ENCODE results near the gene ARID3C. TPM values are rescaled to one million over a fixed set of nuclear protein-coding genes. Genes with fewer than 3 reads are reported as not detected.

Gene ARID3C
- total RNA-seq, 1 experiment from 2014 or later, result 0.42 TPM

GRCh38 chr9:34654323-34655051 is 25.6 kb upstream of the ARID3C start:
- ATAC-seq (no peak), DNase-seq (ENCODE audit: low read depth, low spot score) (no peak)
- H3K9me3 ChIP-seq (ENCODE audit: control insufficient read depth in 1 of 2, insufficient read depth in 1 of 2, low read depth in 1 of 2, low read length in 2 of 2), result no peaks in the 10 kb centered on the region
- H3K27ac ChIP-seq (ENCODE audit: low read depth, low read length), result no peak overlapping the region
- no peaks in the 10 kb centered on the region for H3K9me2 ChIP-seq (ENCODE audit: insufficient read depth)
- H3K4me1 ChIP-seq (ENCODE audit: control insufficient read depth in 1 of 2, insufficient read depth in 2 of 2, low read length in 2 of 2), result peaks cover 15 to 34% of the 10 kb centered on the region in 2 experiments
- no peaks in the 10 kb centered on the region for H4K20me1 ChIP-seq (ENCODE audit: insufficient read depth)
- TF ChIP-seq SP1 (IDR thresholded peaks at IDR 0.05; ENCODE audit: low read depth) (no peak), ELF1 (IDR thresholded peaks at IDR 0.05; ENCODE audit: borderline replicate concordance, low read depth) (no peak), REST (IDR thresholded peaks at IDR 0.05; ENCODE audit: low read depth) (no peak)
- TF ChIP-seq, protein P1, sequence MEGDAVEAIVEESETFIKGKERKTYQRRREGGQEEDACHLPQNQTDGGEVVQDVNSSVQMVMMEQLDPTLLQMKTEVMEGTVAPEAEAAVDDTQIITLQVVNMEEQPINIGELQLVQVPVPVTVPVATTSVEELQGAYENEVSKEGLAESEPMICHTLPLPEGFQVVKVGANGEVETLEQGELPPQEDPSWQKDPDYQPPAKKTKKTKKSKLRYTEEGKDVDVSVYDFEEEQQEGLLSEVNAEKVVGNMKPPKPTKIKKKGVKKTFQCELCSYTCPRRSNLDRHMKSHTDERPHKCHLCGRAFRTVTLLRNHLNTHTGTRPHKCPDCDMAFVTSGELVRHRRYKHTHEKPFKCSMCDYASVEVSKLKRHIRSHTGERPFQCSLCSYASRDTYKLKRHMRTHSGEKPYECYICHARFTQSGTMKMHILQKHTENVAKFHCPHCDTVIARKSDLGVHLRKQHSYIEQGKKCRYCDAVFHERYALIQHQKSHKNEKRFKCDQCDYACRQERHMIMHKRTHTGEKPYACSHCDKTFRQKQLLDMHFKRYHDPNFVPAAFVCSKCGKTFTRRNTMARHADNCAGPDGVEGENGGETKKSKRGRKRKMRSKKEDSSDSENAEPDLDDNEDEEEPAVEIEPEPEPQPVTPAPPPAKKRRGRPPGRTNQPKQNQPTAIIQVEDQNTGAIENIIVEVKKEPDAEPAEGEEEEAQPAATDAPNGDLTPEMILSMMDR (IDR thresholded peaks at IDR 0.05 in 2 of 3, conservative IDR thresholded peaks at IDR 0.05 in 1 of 3; ENCODE audit: borderline replicate concordance in 1 of 3, insufficient read depth in 1 of 3, low read depth in 2 of 3, low read length in 2 of 3), result no peak
- no peaks in the 10 kb centered on the region for H3K27me3 ChIP-seq (ENCODE audit: insufficient read depth, low read length)
- no peak overlapping the region for H2AFZ ChIP-seq (ENCODE audit: low read depth, low read length, poor library complexity, severe bottlenecking)
- H3K4me3 ChIP-seq (replicated peaks in 1 of 2; ENCODE audit: low read depth in 1 of 2, low read length in 2 of 2), result no peak overlapping the region
- BruUV-seq (replicated peaks), result no TSS peak
- H3K36me3 ChIP-seq (ENCODE audit: control insufficient read depth in 1 of 2, insufficient read depth in 2 of 2, low read length in 2 of 2), result peaks cover 0 to 4% of the 10 kb centered on the region in 2 experiments; a peak in 1 of 4 replicates
- H3K79me2 ChIP-seq (ENCODE audit: insufficient read depth, low read length), result no peaks in the 10 kb centered on the region
- no peak overlapping the region for H3K4me2 ChIP-seq (ENCODE audit: low read length)
- POLR2A ChIA-PET, result no interaction called here
- H3K9ac ChIP-seq (ENCODE audit: low read length), result no peak overlapping the region
- CTCF ChIA-PET, result no interaction called here
- RAD21 ChIA-PET (ENCODE audit: low non-redundant PET in 1 of 2, low total read pairs in 2 of 2, uncharacterized antibody in 2 of 2, unreplicated experiment in 2 of 2), result no interaction called here
- intact Hi-C loops (cut with micrococcal nuclease), result no loop called here

All from HCT116 (cell line).